Astrocyte of the spinal cord (primary cell): Measurements from ENCODE around the gene CHRNA9.

Experiments
- DNase-seq: peaks from one replicate; pipeline ENCODE4 v3.0.0; 2011; ENCODE audit warnings: low read depth, low spot score
- H3K4me3 ChIP-seq: 2 replicates; pipeline ENCODE4 v1.5.1; 2011; ENCODE audit warnings: low read depth, mild to moderate bottlenecking, low read length, moderate library complexity
- in situ Hi-C: cut with HindIII; loops from 2 replicates; pipeline ENCODE4 v1.10.0; 2017; ENCODE audit warnings: low sequenced_read_pairs
- TF ChIP-seq, protein P1 (sequence below): IDR thresholded peaks from 2 replicates; pipeline ENCODE4 v1.5.1; 2012; ENCODE audit warnings: low read depth, mild to moderate bottlenecking, low read length, inconsistent platforms

CHRNA9 gene

DNA sequence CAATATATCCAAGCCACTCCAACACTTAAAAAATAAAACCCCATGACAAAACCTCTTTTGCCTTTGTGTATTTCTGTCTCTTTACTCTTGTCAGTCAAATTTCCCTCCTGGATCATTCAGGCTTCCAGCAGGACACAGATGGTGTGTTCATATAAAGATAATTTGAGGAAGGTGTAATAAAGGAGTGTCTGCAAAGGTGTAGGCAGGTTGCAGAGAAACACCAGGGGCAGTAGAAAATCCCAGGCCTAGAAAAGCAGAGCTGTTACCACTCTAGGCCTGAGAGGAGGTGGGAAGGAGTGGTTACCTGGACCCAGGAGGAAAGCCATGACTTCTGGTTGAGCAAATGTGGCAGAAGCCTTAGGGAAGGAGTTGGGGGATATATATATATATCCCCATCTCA lies 28.8 kb downstream of the CHRNA9 start:
- in situ Hi-C loops = no loop called here
- no peak overlapping the region for H3K4me3 ChIP-seq
- no peak for DNase-seq
- TF ChIP-seq, protein P1, sequence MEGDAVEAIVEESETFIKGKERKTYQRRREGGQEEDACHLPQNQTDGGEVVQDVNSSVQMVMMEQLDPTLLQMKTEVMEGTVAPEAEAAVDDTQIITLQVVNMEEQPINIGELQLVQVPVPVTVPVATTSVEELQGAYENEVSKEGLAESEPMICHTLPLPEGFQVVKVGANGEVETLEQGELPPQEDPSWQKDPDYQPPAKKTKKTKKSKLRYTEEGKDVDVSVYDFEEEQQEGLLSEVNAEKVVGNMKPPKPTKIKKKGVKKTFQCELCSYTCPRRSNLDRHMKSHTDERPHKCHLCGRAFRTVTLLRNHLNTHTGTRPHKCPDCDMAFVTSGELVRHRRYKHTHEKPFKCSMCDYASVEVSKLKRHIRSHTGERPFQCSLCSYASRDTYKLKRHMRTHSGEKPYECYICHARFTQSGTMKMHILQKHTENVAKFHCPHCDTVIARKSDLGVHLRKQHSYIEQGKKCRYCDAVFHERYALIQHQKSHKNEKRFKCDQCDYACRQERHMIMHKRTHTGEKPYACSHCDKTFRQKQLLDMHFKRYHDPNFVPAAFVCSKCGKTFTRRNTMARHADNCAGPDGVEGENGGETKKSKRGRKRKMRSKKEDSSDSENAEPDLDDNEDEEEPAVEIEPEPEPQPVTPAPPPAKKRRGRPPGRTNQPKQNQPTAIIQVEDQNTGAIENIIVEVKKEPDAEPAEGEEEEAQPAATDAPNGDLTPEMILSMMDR = no peak

- no peak overlapping the region for H3K4me3 ChIP-seq
- DNase-seq = no peak
- TF ChIP-seq, protein P1 = no peak
- in situ Hi-C loops = no loop called here
These were observed 30.6 kb downstream of the CHRNA9 start for GRCh38 chr4:40365766-40366165.

DNA sequence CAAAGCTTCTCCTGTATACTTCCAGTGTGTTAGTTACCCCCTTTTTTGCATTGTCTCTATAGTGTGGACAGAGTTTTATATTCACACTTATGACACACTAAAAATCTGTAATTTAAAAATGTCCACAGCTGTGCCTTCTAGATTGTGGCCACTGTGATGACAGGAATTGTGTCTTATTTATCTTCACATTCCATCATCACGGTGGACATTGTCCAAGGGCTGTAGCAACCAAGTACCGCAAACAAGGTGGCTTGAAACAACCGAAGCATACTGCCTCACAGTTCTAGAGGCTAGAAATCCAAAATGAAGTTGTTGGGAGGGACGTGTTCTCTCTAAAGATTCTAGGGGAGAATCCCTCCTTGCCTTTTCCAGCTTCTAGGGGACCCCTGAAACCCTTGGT lies 32.3 kb downstream of the CHRNA9 start:
- TF ChIP-seq, protein P1 = no peak
- DNase-seq = no peak
- H3K4me3 ChIP-seq = no peak overlapping the region
- in situ Hi-C loops = no loop called here

GRCh38 chr4:40369437-40370274 lies 34.5 kb downstream of the CHRNA9 start:
- in situ Hi-C loops = no loop called here
- no peak overlapping the region for H3K4me3 ChIP-seq
- DNase-seq = no peak
- TF ChIP-seq, protein P1 = no peak

- DNase-seq = no peak
- in situ Hi-C loops = no loop called here
- TF ChIP-seq, protein P1 = no peak
- no peak overlapping the region for H3K4me3 ChIP-seq
These were observed 37.5 kb downstream of the CHRNA9 start for GRCh38 chr4:40372651-40373050.

- TF ChIP-seq, protein P1 = no peak
- H3K4me3 ChIP-seq = no peak overlapping the region
- no peak for DNase-seq
- in situ Hi-C loops = no loop called here
These were observed 38.5 kb downstream of the CHRNA9 start for GRCh38 chr4:40373636-40374035.
